Kidney glomerular epithelial cell (primary cell): ENCODE data around the gene TEX22.

ENCODE experiments used
- DNase-seq: peaks from one replicate; lab custom pipeline; 2025; lab: John Stamatoyannopoulos, UW

TEX22 gene

GRCh38 chr14:105420974-105421674, 22.8 kb downstream of the TEX22 start:
- DNase-seq = no peak

- no peak for DNase-seq
These were observed 23.6 kb downstream of the TEX22 start for GRCh38 chr14:105421723-105422615.

- DNase-seq = no peak
These were observed 24.6 kb downstream of the TEX22 start for GRCh38 chr14:105422695-105423487.

GRCh38 chr14:105423488-105424195, 25.3 kb downstream of the TEX22 start:
- DNase-seq = no peak

- no peak for DNase-seq
These were observed 26.5 kb downstream of the TEX22 start for GRCh38 chr14:105424861-105425260.

GRCh38 chr14:105425823-105426247, 27.5 kb downstream of the TEX22 start:
- no peak for DNase-seq

GRCh38 chr14:105426416-105427130, 28.2 kb downstream of the TEX22 start:
- DNase-seq = no peak

- no peak for DNase-seq
These were observed 29.1 kb downstream of the TEX22 start for GRCh38 chr14:105427412-105427811.

- DNase-seq = no peak
These were observed 29.7 kb downstream of the TEX22 start for GRCh38 chr14:105427936-105428485.

- DNase-seq = no peak
These were observed 31.7 kb downstream of the TEX22 start for GRCh38 chr14:105430042-105430441.

GRCh38 chr14:105430565-105430964, 32.2 kb downstream of the TEX22 start:
- DNase-seq = peak; percentile 46

GRCh38 chr14:105431256-105431655, 32.9 kb downstream of the TEX22 start:
- no peak for DNase-seq

GRCh38 chr14:105432657-105433056, 34.3 kb downstream of the TEX22 start:
- no peak for DNase-seq

GRCh38 chr14:105433161-105433605, 34.8 kb downstream of the TEX22 start:
- DNase-seq = no peak

- DNase-seq = no peak
These were observed 38.1 kb downstream of the TEX22 start for GRCh38 chr14:105436402-105436801.

GRCh38 chr14:105436891-105437722, 38.8 kb downstream of the TEX22 start:
- no peak for DNase-seq

GRCh38 chr14:105437723-105438500, 39.6 kb downstream of the TEX22 start:
- DNase-seq = no peak

GRCh38 chr14:105439179-105439578, 40.8 kb downstream of the TEX22 start:
- DNase-seq = no peak
